Activated CD4-positive, alpha-beta T cell treated with anti-CD3 and anti-CD28 coated beads, Interleukin-2, Interleukin-4, amounts not matched to agents 100 ng/mL and 50 ng/mL, durations not matched to agents 16 hours and 8 hours (primary cell): ENCODE data around the gene WBP2NL.

ENCODE experiments used
- DNase-seq: peaks from one replicate; pipeline ENCODE4 v3.0.0-alpha.2; 2020; ENCODE audit warnings: low spot score

Gene WBP2NL

GRCh38 chr22:42073621-42074041 lies 75.0 kb downstream of the WBP2NL start:
- no peak for DNase-seq

GRCh38 chr22:42074132-42074811 lies 75.7 kb downstream of the WBP2NL start, which contains the start of gene PHETA2:
TSS of gene PHETA2 (plus strand) at chr22:42074248. CDS start at chr22:42077294, 3,046 bp downstream.
- peak; percentile 19 for DNase-seq

- no peak for DNase-seq
These were observed 76.5 kb downstream of the WBP2NL start for GRCh38 chr22:42074846-42075676.

GRCh38 chr22:42076764-42077485 lies 78.3 kb downstream of the WBP2NL start:
- no peak for DNase-seq

GRCh38 chr22:42077486-42078125 lies 79.0 kb downstream of the WBP2NL start:
- no peak for DNase-seq
